LNCAP (cell line): ENCODE measurements around the gene ACAN.

Experiments used
- TF ChIP-seq, protein P1 (sequence below): fragments of 450-650 bp; IDR thresholded peaks from 2 replicates; pipeline ENCODE4 v1.5.1; 2017; ENCODE audit warnings: mild to moderate bottlenecking

ACAN gene

DNA sequence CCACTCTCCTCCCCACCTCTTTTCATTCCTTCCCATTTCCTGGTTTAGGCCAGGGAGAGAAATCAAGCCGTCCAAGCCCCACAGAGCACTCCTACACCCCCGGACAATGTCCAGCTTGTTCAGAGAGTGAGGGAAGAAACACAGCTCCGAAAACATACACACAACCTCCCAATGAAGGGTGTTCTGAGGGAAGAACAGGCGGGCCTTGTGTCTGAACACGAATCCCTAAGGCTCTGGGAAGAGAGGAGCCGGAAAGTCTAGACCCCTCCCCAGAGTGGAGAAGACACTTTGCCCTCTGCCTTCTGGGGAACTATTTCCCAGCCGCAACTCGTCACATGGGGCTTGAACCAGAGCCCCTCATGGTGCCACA, 30.5 kb downstream of the ACAN start:
- TF ChIP-seq, protein P1, sequence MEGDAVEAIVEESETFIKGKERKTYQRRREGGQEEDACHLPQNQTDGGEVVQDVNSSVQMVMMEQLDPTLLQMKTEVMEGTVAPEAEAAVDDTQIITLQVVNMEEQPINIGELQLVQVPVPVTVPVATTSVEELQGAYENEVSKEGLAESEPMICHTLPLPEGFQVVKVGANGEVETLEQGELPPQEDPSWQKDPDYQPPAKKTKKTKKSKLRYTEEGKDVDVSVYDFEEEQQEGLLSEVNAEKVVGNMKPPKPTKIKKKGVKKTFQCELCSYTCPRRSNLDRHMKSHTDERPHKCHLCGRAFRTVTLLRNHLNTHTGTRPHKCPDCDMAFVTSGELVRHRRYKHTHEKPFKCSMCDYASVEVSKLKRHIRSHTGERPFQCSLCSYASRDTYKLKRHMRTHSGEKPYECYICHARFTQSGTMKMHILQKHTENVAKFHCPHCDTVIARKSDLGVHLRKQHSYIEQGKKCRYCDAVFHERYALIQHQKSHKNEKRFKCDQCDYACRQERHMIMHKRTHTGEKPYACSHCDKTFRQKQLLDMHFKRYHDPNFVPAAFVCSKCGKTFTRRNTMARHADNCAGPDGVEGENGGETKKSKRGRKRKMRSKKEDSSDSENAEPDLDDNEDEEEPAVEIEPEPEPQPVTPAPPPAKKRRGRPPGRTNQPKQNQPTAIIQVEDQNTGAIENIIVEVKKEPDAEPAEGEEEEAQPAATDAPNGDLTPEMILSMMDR = no peak

DNA sequence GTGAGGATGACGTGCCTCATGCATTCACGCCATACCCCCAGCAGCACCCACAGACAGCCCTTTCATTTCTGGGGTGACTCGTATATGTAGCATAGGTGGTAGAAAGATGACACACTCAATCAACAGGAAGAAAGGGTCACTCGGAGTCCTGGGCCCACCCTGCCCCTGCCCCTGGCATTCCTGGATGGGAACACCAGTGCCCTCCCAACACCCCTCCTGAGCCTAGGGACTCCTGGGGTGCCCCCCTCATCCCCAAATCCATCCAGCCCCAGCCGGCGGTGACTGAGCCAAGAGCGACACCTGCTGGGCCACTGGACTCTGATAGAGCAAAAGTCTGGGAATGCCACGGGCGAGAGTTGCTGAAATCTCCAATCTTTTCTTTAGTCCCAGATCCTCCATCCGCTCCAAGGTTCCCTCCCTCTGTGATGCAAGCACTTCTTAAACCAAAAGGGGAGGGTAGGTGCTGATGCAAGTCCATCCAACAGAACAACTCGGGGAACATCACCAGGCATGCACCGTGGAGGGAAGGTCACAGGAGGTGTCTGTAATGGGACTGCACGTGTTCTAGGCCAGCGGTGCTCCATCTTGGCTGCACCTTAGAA, 31.1 kb downstream of the ACAN start:
- TF ChIP-seq, protein P1 = peak; percentile 83

DNA sequence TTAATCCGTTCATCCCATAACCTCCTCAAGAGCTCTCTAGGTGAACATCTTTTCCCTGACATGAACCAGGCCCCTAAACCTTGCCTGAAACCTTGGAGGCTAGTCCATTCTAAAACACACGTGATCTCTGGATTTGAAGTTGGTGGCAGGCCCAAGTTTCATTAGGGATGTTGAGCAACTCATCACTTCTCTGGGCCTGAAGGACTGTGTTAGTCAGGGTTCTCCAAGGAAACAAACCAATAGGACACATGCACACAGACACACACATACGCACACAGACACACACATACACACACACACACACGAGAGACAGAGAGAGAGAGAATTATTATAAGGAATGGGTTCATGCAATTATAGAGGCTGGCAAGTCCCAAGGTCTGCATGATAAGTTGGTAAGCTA, 31.9 kb downstream of the ACAN start:
- TF ChIP-seq, protein P1 = no peak

DNA sequence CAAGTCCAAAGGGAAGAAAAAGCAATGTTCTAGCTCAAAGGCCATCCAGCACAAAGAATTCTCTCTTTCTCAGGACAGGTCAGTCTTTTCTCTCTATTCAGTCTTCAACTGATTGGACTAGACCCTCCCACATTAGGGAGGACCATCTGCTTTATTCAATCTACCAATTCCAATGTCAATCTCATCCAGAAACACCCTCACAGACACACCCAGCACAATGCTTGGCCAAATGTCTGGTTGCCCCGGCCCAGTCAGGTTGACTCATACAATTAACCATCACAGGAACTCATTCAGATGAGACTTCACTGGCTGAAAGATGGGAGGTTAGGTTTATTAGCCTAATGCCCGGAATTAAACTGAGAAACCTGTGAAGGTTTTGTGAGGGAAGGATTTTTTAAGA, 32.4 kb downstream of the ACAN start:
- TF ChIP-seq, protein P1 = no peak

DNA sequence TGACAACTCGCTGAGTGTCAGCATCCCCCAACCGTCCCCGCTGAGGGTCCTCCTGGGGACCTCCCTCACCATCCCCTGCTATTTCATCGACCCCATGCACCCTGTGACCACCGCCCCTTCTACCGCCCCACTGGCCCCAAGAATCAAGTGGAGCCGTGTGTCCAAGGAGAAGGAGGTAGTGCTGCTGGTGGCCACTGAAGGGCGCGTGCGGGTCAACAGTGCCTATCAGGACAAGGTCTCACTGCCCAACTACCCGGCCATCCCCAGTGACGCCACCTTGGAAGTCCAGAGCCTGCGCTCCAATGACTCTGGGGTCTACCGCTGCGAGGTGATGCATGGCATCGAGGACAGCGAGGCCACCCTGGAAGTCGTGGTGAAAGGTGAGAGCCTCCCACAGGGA, 35.4 kb downstream of the ACAN start:
- TF ChIP-seq, protein P1 = no peak

DNA sequence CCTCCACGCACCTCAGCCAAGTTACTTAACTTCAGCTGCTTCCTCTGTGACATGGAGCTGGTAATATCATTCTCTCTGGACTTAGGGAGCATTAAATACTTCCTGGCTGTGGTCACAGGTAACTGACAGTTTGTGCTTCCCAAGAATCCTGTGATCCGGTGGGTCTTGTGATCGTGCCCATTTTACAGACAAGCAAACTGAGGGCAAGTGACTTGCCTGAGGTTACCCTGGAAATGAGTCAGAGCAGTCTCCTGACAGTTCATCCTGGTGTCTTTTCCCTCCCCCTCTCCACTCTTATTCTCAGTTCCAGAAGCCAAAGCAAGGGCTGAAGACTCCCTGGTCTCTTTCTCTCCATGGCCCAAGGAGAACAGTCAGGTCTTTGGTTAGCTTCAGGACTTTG, 35.9 kb downstream of the ACAN start:
- TF ChIP-seq, protein P1 = no peak

DNA sequence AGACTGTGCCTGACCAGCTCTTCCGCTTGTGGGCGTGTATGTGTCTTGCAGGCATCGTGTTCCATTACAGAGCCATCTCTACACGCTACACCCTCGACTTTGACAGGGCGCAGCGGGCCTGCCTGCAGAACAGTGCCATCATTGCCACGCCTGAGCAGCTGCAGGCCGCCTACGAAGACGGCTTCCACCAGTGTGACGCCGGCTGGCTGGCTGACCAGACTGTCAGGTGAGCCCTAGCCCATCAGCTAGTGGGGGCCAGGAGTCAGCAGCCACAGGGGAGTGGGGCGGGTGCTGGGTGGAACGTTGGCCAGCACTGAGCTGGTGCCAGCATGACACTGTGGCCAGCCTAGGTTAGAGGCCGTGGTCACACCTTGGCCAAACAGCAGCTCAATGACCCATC, 36.7 kb downstream of the ACAN start:
- TF ChIP-seq, protein P1 = no peak

DNA sequence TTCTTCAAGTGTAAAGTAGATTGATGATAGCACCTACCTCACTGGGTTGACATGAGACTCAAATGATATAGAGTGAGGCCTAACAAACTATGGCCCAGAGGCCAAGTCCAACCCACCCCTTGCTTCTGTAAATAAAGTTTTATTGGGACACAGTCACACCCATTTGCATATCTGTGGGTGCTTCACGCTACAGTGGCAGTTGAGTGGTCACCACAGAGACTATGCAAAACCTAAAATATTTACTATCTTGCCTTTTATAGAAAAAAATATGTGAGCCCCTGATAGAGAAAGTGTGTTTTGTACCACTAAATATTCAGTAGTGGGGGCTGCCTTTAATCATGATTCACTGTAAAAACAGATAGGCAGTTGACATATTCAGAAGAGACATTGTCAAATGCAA, 38.0 kb downstream of the ACAN start:
- TF ChIP-seq, protein P1 = no peak
